WTC11 (cell line): ENCODE measurements around the gene ITPR2.

ENCODE experiments used
- CTCF ChIP-seq: fragments of 200-600 bp; IDR thresholded peaks from 2 replicates; pipeline ENCODE4 v1.8.0; 2022; ENCODE audit warnings: antibody characterized with exemption
- ESRRA ChIP-seq: sonication (generic); formaldehyde crosslinking; IDR thresholded peaks from 2 replicates; pipeline ENCODE4 v1.8.1; 2022; ENCODE audit warnings: mild to moderate bottlenecking, missing genetic modification reagents, borderline replicate concordance
- FOXP4 ChIP-seq: sonication (generic); formaldehyde crosslinking; IDR thresholded peaks from 2 replicates; pipeline ENCODE4 v1.8.0; 2022; ENCODE audit warnings: mild to moderate bottlenecking, missing genetic modification reagents
- PREB ChIP-seq: sonication (generic); formaldehyde crosslinking; IDR thresholded peaks from 2 replicates; pipeline ENCODE4 v1.8.1; 2022; ENCODE audit warnings: mild to moderate bottlenecking, missing genetic modification reagents, moderate library complexity, borderline replicate concordance
- ZNF263 ChIP-seq: sonication (generic); formaldehyde crosslinking; IDR thresholded peaks from 2 replicates; pipeline ENCODE4 v1.8.1; 2022; ENCODE audit warnings: low read depth, mild to moderate bottlenecking, moderate library complexity, missing genetic modification reagents
- ZNF512 ChIP-seq: sonication (generic); formaldehyde crosslinking; IDR thresholded peaks from 2 replicates; pipeline ENCODE4 v1.8.1; 2022; ENCODE audit warnings: missing genetic modification reagents, borderline replicate concordance

- TF ChIP-seq CTCF = no peak
- TF ChIP-seq PREB (CRISPR knock-in tag) = no peak
- TF ChIP-seq ESRRA (CRISPR knock-in tag) = no peak
- TF ChIP-seq ZNF263 = no peak
- no peak for TF ChIP-seq ZNF512
- TF ChIP-seq FOXP4 (CRISPR knock-in tag) = no peak
Measured at GRCh38 chr12:26751179-26751578, 81.8 kb downstream of the ITPR2 start.
